CD4-positive, alpha-beta T cell (primary cell): ENCODE results near the gene ZNF431. TPM values are rescaled to one million over a fixed set of nuclear protein-coding genes. Genes with fewer than 3 reads are reported as not detected.

Source experiments
- ATAC-seq: fragments of 200-7000 bp; cut with Tn5 transposase; one replicate; pipeline ENCODE4 v1.10.0; 2022; ENCODE audit warnings: mild to moderate bottlenecking; ENCODE audit not compliant: poor library complexity
- CTCF ChIA-PET: fragments of 350-600 bp; sonication (Branson Sonifier 250); formaldehyde crosslinking; loops from one replicate; lab custom pipeline; 2021; ENCODE audit warnings: antibody characterized with exemption, inconsistent platforms; lab: Charles Lee
- POLR2A ChIA-PET: fragments of 350-600 bp; sonication (Branson Sonifier 250); formaldehyde crosslinking; loops from one replicate; lab custom pipeline; 2021; ENCODE audit warnings: antibody characterized with exemption, inconsistent platforms; lab: Charles Lee
- DNase-seq, 14 experiments: peaks; one replicate each; pipeline ENCODE4 v3.0.0-alpha.2; 2013 to 2020; ENCODE audit warnings: mixed read lengths in 2 of 14
- H3K27ac ChIP-seq, 2 donors: one replicate each; pipeline versions ENCODE4 v1.5.1 to v1.7.0; 2013; ENCODE audit warnings: low read length in 2 of 2, low read depth in 1 of 2, mild to moderate bottlenecking in 1 of 2
- H3K27me3 ChIP-seq, 2 experiments: 1 replicate in 1 of 2; 2 replicates in 1 of 2; pipeline versions ENCODE4 v1.6.1 to v1.7.0; 2013; ENCODE audit warnings: low read length in 2 of 2, control low read depth in 1 of 2, mild to moderate bottlenecking in 1 of 2, moderate library complexity in 1 of 2; ENCODE audit not compliant: insufficient read depth in 2 of 2, control insufficient read depth in 1 of 2
- H3K36me3 ChIP-seq: one replicate; pipeline ENCODE4 v1.6.1; 2013; ENCODE audit warnings: low read length, control low read depth; ENCODE audit not compliant: insufficient read depth
- H3K4me1 ChIP-seq: one replicate; pipeline ENCODE4 v1.6.1; 2013; ENCODE audit warnings: low read length, control low read depth; ENCODE audit not compliant: insufficient read depth
- H3K4me3 ChIP-seq: one replicate; pipeline ENCODE4 v1.5.1; 2013; ENCODE audit warnings: mild to moderate bottlenecking, low read length, moderate library complexity
- H3K9me3 ChIP-seq, 2 experiments: 1 replicate in 1 of 2; 2 replicates in 1 of 2; pipeline versions ENCODE4 v1.6.1 to v1.7.0; 2013; ENCODE audit warnings: low read length in 2 of 2, mild to moderate bottlenecking in 2 of 2, control low read depth in 1 of 2, moderate library complexity in 1 of 2; ENCODE audit not compliant: control insufficient read depth in 1 of 2, insufficient read depth in 1 of 2
- H3K27ac Mint-ChIP-seq: one replicate; pipeline ENCODE4 v1.8.0; 2020; ENCODE audit warnings: mixed read lengths
- H3K27me3 Mint-ChIP-seq: one replicate; pipeline ENCODE4 v1.8.0; 2021; ENCODE audit warnings: mixed read lengths
- H3K36me3 Mint-ChIP-seq: one replicate; pipeline ENCODE4 v1.8.0; 2021; ENCODE audit warnings: low read depth, mixed read lengths
- H3K4me1 Mint-ChIP-seq: one replicate; pipeline ENCODE4 v1.8.0; 2021; ENCODE audit warnings: low read depth, mixed read lengths
- H3K4me3 Mint-ChIP-seq: one replicate; pipeline ENCODE4 v1.8.0; 2020; ENCODE audit warnings: mild to moderate bottlenecking, mixed read lengths
- H3K9me3 Mint-ChIP-seq: one replicate; pipeline ENCODE4 v1.8.0; 2020; ENCODE audit warnings: mixed read lengths
- intact Hi-C, 2 experiments: fragments of 100-400 bp; cut with DNase I in 1 of 2; cut with micrococcal nuclease in 1 of 2; formaldehyde crosslinking; loops; one replicate each; pipeline versions ENCODE4 v1.15.1 to v1.9.0; 2023 to 2025; cut with DNase I, micrococcal nuclease
- total RNA-seq, 174 experiments: library from RNA in 2 of 174; stranded (reverse) in 2 of 174; gene quantifications; one replicate each; pipeline ENCODE4 v1.2.3 and lab custom pipeline; 2021 to 2026
- TF ChIP-seq, protein P1 (sequence below): fragments of 200-600 bp; IDR thresholded peaks from one replicate; pipeline ENCODE4 v1.8.0; 2022; ENCODE audit warnings: antibody characterized with exemption, mild to moderate bottlenecking

The ZNF431 gene
- total RNA-seq, 2 experiments from 2014 or later, result 24.6 to 25.9 TPM

DNA sequence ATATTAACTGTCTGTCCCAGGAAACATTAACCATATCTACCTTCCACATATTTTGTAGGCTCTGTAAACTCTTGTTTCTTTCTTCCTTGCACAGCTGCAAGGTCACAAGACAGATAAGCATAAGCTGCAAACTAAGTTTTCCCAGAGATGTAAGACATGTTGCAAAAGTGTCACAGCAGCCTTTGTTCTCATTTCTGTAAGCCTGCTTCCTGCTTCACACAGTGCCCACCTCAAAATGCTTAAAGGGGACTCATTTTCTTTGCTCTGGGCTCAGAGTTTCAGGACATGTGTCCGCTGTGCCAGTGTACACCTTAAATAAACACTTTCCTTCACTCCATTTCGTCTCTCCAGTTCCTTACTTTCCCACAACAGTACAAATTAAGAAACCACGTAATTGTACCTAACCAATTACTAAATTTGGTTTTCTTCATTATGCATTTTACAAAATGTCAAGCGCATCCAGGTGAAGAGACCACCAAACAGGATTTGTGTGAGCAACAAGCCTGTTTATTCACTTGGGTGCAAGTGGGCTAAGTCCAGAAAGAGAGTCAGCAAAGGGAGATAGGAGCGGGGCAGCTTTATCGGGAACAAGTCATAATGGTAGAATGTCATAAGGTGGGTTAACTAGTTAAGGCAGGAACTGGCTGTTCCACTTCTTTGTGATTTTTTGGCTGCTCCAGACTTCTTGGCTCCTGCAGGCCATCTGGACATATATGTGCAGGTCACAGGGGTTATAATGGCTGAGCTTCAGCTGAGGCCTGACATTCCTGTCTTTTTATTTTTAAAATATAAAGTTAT lies 12.7 kb upstream of the ZNF431 start:
- TF ChIP-seq, protein P1, sequence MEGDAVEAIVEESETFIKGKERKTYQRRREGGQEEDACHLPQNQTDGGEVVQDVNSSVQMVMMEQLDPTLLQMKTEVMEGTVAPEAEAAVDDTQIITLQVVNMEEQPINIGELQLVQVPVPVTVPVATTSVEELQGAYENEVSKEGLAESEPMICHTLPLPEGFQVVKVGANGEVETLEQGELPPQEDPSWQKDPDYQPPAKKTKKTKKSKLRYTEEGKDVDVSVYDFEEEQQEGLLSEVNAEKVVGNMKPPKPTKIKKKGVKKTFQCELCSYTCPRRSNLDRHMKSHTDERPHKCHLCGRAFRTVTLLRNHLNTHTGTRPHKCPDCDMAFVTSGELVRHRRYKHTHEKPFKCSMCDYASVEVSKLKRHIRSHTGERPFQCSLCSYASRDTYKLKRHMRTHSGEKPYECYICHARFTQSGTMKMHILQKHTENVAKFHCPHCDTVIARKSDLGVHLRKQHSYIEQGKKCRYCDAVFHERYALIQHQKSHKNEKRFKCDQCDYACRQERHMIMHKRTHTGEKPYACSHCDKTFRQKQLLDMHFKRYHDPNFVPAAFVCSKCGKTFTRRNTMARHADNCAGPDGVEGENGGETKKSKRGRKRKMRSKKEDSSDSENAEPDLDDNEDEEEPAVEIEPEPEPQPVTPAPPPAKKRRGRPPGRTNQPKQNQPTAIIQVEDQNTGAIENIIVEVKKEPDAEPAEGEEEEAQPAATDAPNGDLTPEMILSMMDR, result no peak
- H3K4me3 Mint-ChIP-seq, result no peak overlapping the region
- POLR2A ChIA-PET, result no interaction called here
- intact Hi-C loops, result no loop called here
- ATAC-seq, result no peak
- H3K27me3 ChIP-seq, result no peaks in the 10 kb centered on the region
- peaks cover 3% of the 10 kb centered on the region for H3K27me3 Mint-ChIP-seq
- no peaks in the 10 kb centered on the region for H3K36me3 ChIP-seq
- no peak overlapping the region for H3K27ac Mint-ChIP-seq
- DNase-seq, result no peak
- no peak overlapping the region for H3K4me3 ChIP-seq
- CTCF ChIA-PET, result no interaction called here
- no peaks in the 10 kb centered on the region for H3K4me1 Mint-ChIP-seq
- H3K27ac ChIP-seq, result no peak overlapping the region
- H3K4me1 ChIP-seq, result no peaks in the 10 kb centered on the region
- peaks cover 5% of the 10 kb centered on the region for H3K9me3 Mint-ChIP-seq
- H3K36me3 Mint-ChIP-seq, result peaks cover under 1% of the 10 kb centered on the region
- H3K9me3 ChIP-seq, result peaks cover 4% of the 10 kb centered on the region in 2 experiments

DNA sequence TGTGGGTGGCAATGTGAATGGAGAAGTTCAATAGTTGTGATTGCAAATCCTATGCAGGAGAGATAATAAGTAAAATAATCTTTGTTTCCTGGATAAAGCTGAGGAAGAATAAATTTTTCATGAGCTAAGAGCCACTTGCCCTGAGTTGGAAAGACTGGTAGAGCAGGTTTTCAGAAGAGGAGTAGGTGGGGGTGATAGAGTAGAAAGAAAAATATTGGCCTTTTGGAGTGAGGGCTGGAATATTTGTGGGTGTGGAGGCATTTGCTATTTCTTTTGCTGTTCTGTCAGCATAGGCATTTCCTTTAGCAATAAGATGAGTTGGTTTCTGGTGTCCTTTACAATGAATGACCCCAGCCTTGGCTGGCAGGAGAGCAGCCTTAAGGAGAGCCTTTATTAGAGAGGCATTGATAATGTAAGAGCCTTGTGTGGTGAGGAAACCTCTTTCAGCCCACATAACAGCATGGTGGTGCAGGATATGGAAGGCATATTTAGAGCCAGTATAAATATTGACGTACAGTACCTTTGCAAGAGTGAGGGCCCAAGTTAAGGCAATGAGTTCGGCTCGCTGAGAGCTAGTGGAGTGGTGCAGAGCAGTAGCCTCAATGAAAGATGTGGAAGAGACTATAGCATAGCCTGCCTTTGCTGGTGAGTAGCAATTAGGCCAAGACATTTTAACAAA lies 11.6 kb upstream of the ZNF431 start:
- H3K4me3 ChIP-seq, result no peak overlapping the region
- no peak overlapping the region for H3K27ac ChIP-seq
- intact Hi-C loops, result no loop called here
- peaks cover 3% of the 10 kb centered on the region for H3K27me3 Mint-ChIP-seq
- peaks cover 5% of the 10 kb centered on the region for H3K9me3 Mint-ChIP-seq
- CTCF ChIA-PET, result no interaction called here
- H3K4me1 ChIP-seq, result no peaks in the 10 kb centered on the region
- no peak overlapping the region for H3K4me3 Mint-ChIP-seq
- H3K36me3 ChIP-seq, result no peaks in the 10 kb centered on the region
- ATAC-seq (no peak), DNase-seq (no peak)
- no peaks in the 10 kb centered on the region for H3K36me3 Mint-ChIP-seq
- H3K4me1 Mint-ChIP-seq, result no peaks in the 10 kb centered on the region
- POLR2A ChIA-PET, result no interaction called here
- peaks cover 4% of the 10 kb centered on the region in 2 experiments for H3K9me3 ChIP-seq
- TF ChIP-seq, protein P1, result no peak
- H3K27me3 ChIP-seq, result no peaks in the 10 kb centered on the region
- H3K27ac Mint-ChIP-seq, result no peak overlapping the region

DNA sequence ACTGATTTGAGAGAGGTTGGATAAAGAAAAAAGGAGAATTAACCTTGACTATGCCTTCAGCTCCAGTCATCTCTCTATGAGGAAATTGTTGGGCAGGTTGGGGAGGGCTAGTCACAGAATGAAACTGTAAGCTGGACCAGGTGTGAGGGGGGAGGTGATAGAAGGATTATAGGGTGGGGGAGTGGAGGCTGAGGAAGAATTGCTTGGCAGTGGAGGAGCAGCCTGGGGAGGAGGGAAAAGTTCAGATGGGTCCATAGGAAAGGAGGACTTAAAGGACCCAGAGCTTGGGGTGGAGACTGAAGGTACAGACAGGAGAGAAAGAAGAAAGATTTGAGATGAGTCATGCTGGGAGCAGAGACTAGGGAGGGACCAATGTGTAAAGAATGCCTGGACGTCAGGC lies 8.2 kb upstream of the ZNF431 start:
- Histone ChIP-seq H3K27me3 (no peaks in the 10 kb centered on the region), H3K4me3 (no peak overlapping the region), H3K4me1 (no peaks in the 10 kb centered on the region), H3K36me3 (no peaks in the 10 kb centered on the region), H3K27ac (no peak overlapping the region), H3K9me3 (peaks cover 0 to 4% of the 10 kb centered on the region in 2 experiments)
- DNase-seq, result no peak
- Mint-ChIP-seq H3K27ac (no peak overlapping the region), H3K4me3 (no peak overlapping the region), H3K4me1 (no peaks in the 10 kb centered on the region), H3K9me3 (peaks cover 3% of the 10 kb centered on the region), H3K27me3 (peaks cover 3% of the 10 kb centered on the region), H3K36me3 (no peaks in the 10 kb centered on the region)
- TF ChIP-seq, protein P1, result no peak
- intact Hi-C loops, result no loop called here
- no peak for ATAC-seq
- CTCF ChIA-PET, result no interaction called here
- POLR2A ChIA-PET, result no interaction called here
